Heart left ventricle (tissue), 16 donors: ENCODE data around the gene BPTF. TPM values are rescaled to one million over a fixed set of nuclear protein-coding genes. Genes with fewer than 3 reads are reported as not detected.
A peak's percentile ranks its signal among the peaks of the same experiment; 100 is the strongest.
"Not testable (repeated sequence)": the region's sequence is repeated elsewhere in the genome, so short reads cannot be mapped to it uniquely, and the experiment has no call there.

Source experiments
- ATAC-seq, 4 donors: fragments of 200-7000 bp; cut with Tn5 transposase; one replicate each; pipeline ENCODE4 v1.9.1; 2020 to 2022; ENCODE audit warnings: moderate library complexity in 4 of 4, mild to moderate bottlenecking in 3 of 4, moderate number of reproducible peaks in 1 of 4
- DNase-seq, 5 donors: peaks; one replicate each; pipeline ENCODE4 v3.0.0-alpha.2; 2020
- H3K27ac ChIP-seq, 12 donors: fragments of 200-600 bp; sonication (generic) in 4 of 12; one replicate each; pipeline versions ENCODE4 v1.5.0 to v1.8.0; 2016 to 2022; ENCODE audit warnings: mild to moderate bottlenecking in 2 of 12
- H3K27me3 ChIP-seq, 9 donors: fragments of 200-600 bp; sonication (generic) in 2 of 9; one replicate each; pipeline versions ENCODE4 v1.5.1 to v1.8.0; 2016 to 2022; ENCODE audit warnings: mild to moderate bottlenecking in 3 of 9
- H3K36me3 ChIP-seq, 9 donors: fragments of 200-600 bp; sonication (generic) in 2 of 9; one replicate each; pipeline versions ENCODE4 v1.5.0 to v1.8.0; 2018 to 2022; ENCODE audit warnings: mild to moderate bottlenecking in 2 of 9
- H3K4me1 ChIP-seq, 12 donors: fragments of 200-600 bp; sonication (generic) in 4 of 12; one replicate each; pipeline versions ENCODE4 v1.5.0 to v1.8.0; 2016 to 2022; ENCODE audit warnings: mild to moderate bottlenecking in 3 of 12
- H3K4me3 ChIP-seq, 12 donors: fragments of 200-600 bp; sonication (generic) in 4 of 12; one replicate each; pipeline versions ENCODE4 v1.5.0 to v1.8.0; 2017 to 2022; ENCODE audit warnings: mild to moderate bottlenecking in 9 of 12, moderate library complexity in 4 of 12
- H3K9me3 ChIP-seq, 12 donors: fragments of 200-600 bp; sonication (generic) in 4 of 12; one replicate each; pipeline versions ENCODE4 v1.5.0 to v1.8.0; 2016 to 2022; ENCODE audit warnings: mild to moderate bottlenecking in 1 of 12
- CTCF ChIP-seq, 12 donors: fragments of 200-600 bp; sonication (generic) in 4 of 12; IDR thresholded peaks; one replicate each; pipeline versions ENCODE4 v1.5.0 to v1.8.0; 2018 to 2022; ENCODE audit warnings: antibody characterized with exemption in 12 of 12, mild to moderate bottlenecking in 5 of 12
- POLR2A ChIP-seq, 2 donors: fragments of 450-650 bp; IDR thresholded peaks; one replicate each; pipeline ENCODE4 v1.6.1; 2017; ENCODE audit warnings: antibody characterized with exemption in 2 of 2, mild to moderate bottlenecking in 2 of 2, moderate library complexity in 2 of 2
- WGBS, 4 donors: extraction: QIAGEN DNeasy Blood & Tissue Kit in 2 of 4; methylation state at CpG; one replicate each; pipeline versions ENCODE4 v1.1.5 to v1.1.7; 2013 to 2018; 5-methylcytosine and 5-hydroxymethylcytosine counted together
- intact Hi-C, 10 donors: fragments of 100-400 bp; cut with DNase I; formaldehyde crosslinking; loops; one replicate each; pipeline versions ENCODE4 v1.11.1 to v1.14.2; 2022
- polyA plus RNA-seq, 2 donors: library from polyadenylated mRNA; stranded (reverse); fragments of 200-250 nt; gene quantifications; one replicate each; pipeline ENCODE4 v1.2.3, GENCODE V29; 2013
- total RNA-seq, 9 donors: library from RNA; depleted of rRNA in 2 of 9; stranded (reverse); fragments of >200 nt in 2 of 9; fragmentation: NEBNext Ultra II Directional in 3 of 9; extraction: Animal tissue kit (Norgen Biotek cat#: 25700) in 3 of 9; gene quantifications; one replicate each; pipeline versions ENCODE4 v1.1.0 to v1.2.4, GENCODE V29; 2016 to 2023
- donor health status: ischemic (EF 13 %, LVEDD 7.1; RV severe dilation, severe dysfunction).
- donor health status: healthy with polysubstance abuse.
- donor health status: DM: no; HTN: yes; CAD: no.
- donor health status: DM: no; HTN: no; CAD: no.
- donor health status: ischemic (EF 25% LVEDD 6.9; RV normal size, moderate dysfunction).
- donor health status: ischemic (EF 25% LVEDD 5.7; RV mildly dilated, moderate dysfunction).
- donor health status: healthy.
- donor health status: DM: yes; HTN: yes; CAD: no.
- donor health status: ischemic (EF 35%, LVEDD 5.7; RV mildly dilated, moderate dysfunction).
- donor health status: nonischemic (EF 11% LVEDD 7.7; RV severe dilation, severe dysfunction).
- donor health status: DM: yes; HTN: yes; CAD: no.
- donor health status: PGD.
- donor health status: ischemic (EF 29% LVEDD 5.4; RV normal size, mild dysfunction).
- donor health status: nonischemic (EF 23%, LVEDD 6.1; RV moderate dilation, normal function).

The BPTF gene
- total and polyA plus RNA-seq, 11 donors = 16.7 to 96.9 (median 65.5) TPM

GRCh38 chr17:68011199-68011665 is 185.9 kb downstream of the BPTF start:
- Histone ChIP-seq H3K27ac (no peak overlapping the region), H3K27me3 (no peaks in the 10 kb centered on the region), H3K36me3 (no peaks in the 10 kb centered on the region), H3K4me3 (peak overlapping the region in 2 of 12 donors; percentile 3 to 8), H3K9me3 (no peaks in the 10 kb centered on the region), H3K4me1 (peaks cover 0 to 3% (median 0%) of the 10 kb centered on the region in 12 donors)
- WGBS, 4 donors = 42 to 49% (median 44%) methylated on average over 19 to 20 of the region's 20 CpGs
- DNase-seq = peak; percentile 38 to 80 (median 48)
- intact Hi-C loops = no loop called here
- peak; percentile 32 to 81 (median 79) for ATAC-seq
- TF ChIP-seq POLR2A (IDR thresholded peaks at IDR 0.05) (no peak), CTCF (IDR thresholded peaks at IDR 0.05) (peak; percentile 48 to 75 (median 62))

- intact Hi-C loops = no loop called here
- no peak overlapping the region for H3K4me3 ChIP-seq
- no peaks in the 10 kb centered on the region for H3K9me3 ChIP-seq
- no peak for TF ChIP-seq CTCF (IDR thresholded peaks at IDR 0.05)
- no peak for TF ChIP-seq POLR2A (IDR thresholded peaks at IDR 0.05)
- no peaks in the 10 kb centered on the region for H3K36me3 ChIP-seq
- DNase-seq (no peak), ATAC-seq (no peak)
- H3K27me3 ChIP-seq = no peaks in the 10 kb centered on the region
- no peaks in the 10 kb centered on the region for H3K4me1 ChIP-seq
- H3K27ac ChIP-seq = no peak overlapping the region
These were observed 188.1 kb downstream of the BPTF start for GRCh38 chr17:68013385-68013784.

GRCh38 chr17:68015081-68015723 is 189.9 kb downstream of the BPTF start:
- intact Hi-C loops = no loop called here
- peaks cover 0 to 2% (median 0%) of the 10 kb centered on the region in 12 donors for H3K4me1 ChIP-seq
- TF ChIP-seq CTCF (IDR thresholded peaks at IDR 0.05) (no peak), POLR2A (IDR thresholded peaks at IDR 0.05) (no peak)
- 90 to 92% (median 91%) methylated on average over 11 of the region's 11 CpGs for WGBS, 4 donors
- no peaks in the 10 kb centered on the region for H3K9me3 ChIP-seq
- H3K27me3 ChIP-seq = no peaks in the 10 kb centered on the region
- H3K4me3 ChIP-seq = no peak overlapping the region
- no peak for DNase-seq
- no peaks in the 10 kb centered on the region for H3K36me3 ChIP-seq
- no peak overlapping the region for H3K27ac ChIP-seq
- no peak for ATAC-seq

GRCh38 chr17:68016838-68017237 is 191.5 kb downstream of the BPTF start:
- DNase-seq (no peak), ATAC-seq (no peak)
- Histone ChIP-seq H3K27ac (no peak overlapping the region), H3K36me3 (no peaks in the 10 kb centered on the region), H3K4me3 (no peak overlapping the region), H3K27me3 (no peaks in the 10 kb centered on the region), H3K9me3 (no peaks in the 10 kb centered on the region), H3K4me1 (peaks cover 0 to 7% (median 5%) of the 10 kb centered on the region in 12 donors)
- WGBS, 4 donors = 92 to 95% (median 94%) methylated on average over 2 of the region's 2 CpGs
- TF ChIP-seq POLR2A (IDR thresholded peaks at IDR 0.05) (no peak), CTCF (IDR thresholded peaks at IDR 0.05) (no peak)
- intact Hi-C loops = no loop called here

DNA sequence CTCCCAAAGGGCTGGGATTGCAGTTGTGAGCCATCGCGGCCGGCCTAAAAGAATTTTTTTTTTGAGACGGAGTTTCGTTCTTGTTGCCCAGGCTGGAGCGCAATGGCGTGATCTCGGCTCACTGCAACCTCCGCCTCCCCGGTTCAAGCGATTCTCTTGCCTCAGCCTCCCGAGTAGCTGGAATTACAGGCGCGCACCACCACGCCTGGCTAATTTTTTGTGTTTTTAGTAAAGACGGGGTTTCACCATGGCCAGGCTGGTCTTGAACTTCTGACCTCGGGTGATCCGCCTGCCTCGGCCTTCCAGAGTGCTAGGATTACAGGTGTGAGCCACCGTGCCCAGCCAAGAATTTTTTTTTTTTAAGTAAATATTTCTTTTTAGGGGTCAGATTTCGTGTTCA is 193.2 kb downstream of the BPTF start:
- H3K27me3 ChIP-seq = not testable (repeated sequence)
- WGBS, 4 donors = 94 to 96% (median 94%) methylated on average over 21 of the region's 21 CpGs
- intact Hi-C loops = loop anchor here in 1 of 10 donors (2.0 kb wide), 1 partner anchor 26 kb away; no protein-coding TSS in a partner anchor

More for the DNA sequence above, 193.2 kb downstream of the BPTF start:
- H3K36me3 ChIP-seq, H3K9me3 ChIP-seq, H3K4me3 ChIP-seq, H3K4me1 ChIP-seq, H3K27ac ChIP-seq, DNase-seq, ATAC-seq: not testable (repeated sequence)
